ENCODE data around the gene KRTAP27-1. TPM values are rescaled to one million over a fixed set of nuclear protein-coding genes. Genes with fewer than 3 reads are reported as not detected.

The KRTAP27-1 gene, protein sequence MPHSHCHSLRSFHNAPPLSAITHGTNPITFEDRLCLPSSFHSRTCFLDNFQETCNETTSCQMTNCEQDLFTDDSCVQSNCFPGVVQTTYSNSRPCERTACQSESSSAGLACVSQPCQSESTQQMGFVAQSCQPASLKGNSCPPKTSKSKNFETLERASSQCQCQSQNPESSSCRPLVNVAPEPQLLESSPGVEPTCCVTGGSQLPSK
- not detected in 2 replicates for total RNA-seq (2014; rRNA removed; shearing (Covaris generic); ENCODE audit: low replicate concordance)

DNA sequence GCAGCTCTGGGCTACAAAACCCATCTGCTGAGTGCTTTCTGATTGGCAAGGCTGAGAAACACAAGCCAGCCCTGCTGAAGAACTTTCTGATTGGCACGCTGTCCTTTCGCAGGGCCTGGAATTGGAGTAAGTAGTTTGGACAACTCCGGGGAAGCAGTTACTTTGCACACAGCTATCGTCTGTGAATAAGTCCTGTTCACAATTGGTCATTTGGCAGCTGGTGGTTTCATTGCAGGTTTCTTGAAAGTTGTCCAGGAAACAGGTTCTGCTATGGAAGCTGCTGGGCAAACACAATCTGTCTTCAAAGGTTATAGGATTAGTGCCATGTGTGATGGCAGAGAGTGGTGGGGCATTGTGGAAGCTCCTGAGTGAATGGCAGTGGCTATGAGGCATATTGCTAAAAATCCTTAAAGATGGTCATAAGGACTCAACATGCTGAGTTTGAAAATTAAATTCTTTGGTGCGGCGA lies at the start of gene KRTAP27-1:
Gene KRTAP27-1 (minus strand): TSS at position 419 of the 469 bp plus-strand sequence. CDS start 26 bp downstream, at position 393.
- in situ Hi-C loops (cut with HindIII; ENCODE audit: low pct_unique_long_range_greater_than_20kb, low sequenced_read_pairs), result no loop called here
- DNase-seq (ENCODE audit: low read depth), result no peak

DNA sequence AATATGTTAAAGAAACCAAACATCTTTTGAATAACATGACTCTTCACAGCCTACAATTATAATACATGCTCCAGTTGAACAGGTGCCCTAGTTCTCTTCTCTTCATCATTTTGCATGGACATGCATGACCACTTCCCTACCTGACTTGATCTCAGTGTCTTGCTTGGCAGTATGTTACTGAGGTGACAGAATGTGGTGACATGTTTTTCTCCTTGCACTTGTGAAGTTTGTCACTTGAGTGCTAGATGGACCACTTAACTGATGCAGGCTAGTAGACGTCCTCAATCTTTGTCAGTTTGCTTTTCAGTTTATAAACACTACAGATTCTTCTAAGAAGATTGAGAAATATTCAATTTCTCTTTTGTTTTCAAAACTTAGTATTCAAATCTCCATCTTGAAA lies 44.7 kb upstream of the KRTAP27-1 start:
- no peak for DNase-seq (ENCODE audit: low read depth)
- in situ Hi-C loops (cut with HindIII; ENCODE audit: low pct_unique_long_range_greater_than_20kb, low sequenced_read_pairs), result no loop called here

DNA sequence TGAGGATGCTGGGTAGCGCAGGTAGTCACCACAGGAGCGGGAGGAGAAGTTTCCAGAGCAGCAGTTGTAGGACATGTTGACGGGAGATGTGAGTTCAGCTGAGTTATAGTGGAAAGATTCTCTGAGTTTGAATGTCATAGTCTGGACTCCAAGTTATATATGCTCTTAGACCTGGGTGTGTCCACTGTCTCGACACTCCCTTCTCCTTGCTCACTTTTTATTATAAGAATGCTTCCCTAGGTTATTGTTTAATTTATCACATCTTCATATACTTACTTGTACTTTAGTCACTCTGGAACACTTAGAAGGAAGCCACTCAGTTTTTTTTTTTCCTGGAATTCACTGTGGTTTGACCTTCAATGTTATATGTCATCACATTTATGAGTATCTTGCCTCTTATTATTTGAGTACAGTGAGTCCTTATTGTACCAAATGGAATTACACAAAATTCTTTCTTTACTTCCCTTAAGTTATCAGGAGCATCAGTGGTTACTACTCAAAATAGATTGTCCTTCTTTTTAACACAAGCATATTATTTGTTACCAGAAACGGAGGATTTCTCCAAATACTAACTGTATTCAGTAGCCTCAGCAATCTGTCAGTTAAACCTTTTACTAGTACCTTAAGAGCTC lies 34.8 kb upstream of the KRTAP27-1 start, which contains the start of gene KRTAP13-2:
Gene KRTAP13-2 (minus strand): TSS at position 133 of the 632 bp plus-strand sequence. CDS start 58 bp downstream, at position 75.
- no peak for DNase-seq (ENCODE audit: low read depth)
- in situ Hi-C loops (cut with HindIII; ENCODE audit: low pct_unique_long_range_greater_than_20kb, low sequenced_read_pairs), result no loop called here

DNA sequence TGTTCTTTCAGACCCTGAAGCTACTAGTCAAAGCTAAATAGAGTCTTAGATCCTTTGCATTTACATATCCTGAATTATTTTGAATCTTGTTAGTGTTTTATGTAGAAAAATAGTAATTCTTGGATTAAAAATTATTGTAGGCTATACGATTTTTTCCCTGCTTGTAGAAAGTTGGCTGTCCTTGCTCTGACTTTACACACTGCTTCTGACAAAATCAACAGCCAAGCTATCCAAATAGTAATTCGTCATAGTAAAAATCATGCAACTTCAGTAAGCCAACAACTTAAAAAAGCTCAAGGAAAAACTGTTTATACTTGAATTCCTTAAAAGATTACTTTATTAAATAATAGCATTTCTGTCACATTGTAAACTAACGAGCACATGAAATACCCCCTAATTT lies 18.4 kb upstream of the KRTAP27-1 start:
- DNase-seq (ENCODE audit: low read depth), result no peak
- in situ Hi-C loops (cut with HindIII; ENCODE audit: low pct_unique_long_range_greater_than_20kb, low sequenced_read_pairs), result no loop called here

DNA sequence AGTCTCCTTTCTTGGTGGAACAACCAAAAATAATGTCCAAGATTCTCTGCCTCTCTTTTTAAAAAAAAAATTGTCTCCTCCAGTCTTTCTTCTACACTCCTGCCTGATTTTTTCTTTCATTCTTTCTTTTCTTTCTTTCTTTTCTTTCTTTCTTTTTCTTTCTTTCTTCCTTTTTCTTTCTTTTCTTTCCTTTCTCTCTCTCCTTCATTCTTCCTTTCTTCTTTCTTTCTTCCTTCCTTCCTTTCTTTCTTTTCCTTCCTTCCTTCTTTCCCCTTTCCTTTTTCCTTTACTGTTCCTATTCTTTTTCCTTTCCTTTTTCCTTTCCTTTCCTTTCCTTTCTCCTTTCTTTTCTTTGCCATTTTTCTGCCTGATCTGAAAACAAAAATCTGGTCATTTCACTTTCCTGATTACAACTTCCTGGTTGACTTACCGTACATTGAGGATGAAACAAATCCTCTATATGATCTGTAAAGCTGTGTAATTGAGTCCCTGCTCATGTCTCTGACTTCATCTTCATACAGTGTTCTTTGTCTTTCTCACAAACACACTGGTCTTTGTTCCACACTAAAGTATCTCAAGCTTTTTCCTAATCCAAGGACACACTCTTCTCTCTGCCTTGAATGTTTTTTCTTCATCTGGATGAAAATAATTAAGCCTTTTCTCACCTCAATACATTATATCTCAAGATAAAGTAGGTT lies 17.0 kb upstream of the KRTAP27-1 start:
- in situ Hi-C loops (cut with HindIII; ENCODE audit: low pct_unique_long_range_greater_than_20kb, low sequenced_read_pairs), result no loop called here
- no peak for DNase-seq (ENCODE audit: low read depth)

DNA sequence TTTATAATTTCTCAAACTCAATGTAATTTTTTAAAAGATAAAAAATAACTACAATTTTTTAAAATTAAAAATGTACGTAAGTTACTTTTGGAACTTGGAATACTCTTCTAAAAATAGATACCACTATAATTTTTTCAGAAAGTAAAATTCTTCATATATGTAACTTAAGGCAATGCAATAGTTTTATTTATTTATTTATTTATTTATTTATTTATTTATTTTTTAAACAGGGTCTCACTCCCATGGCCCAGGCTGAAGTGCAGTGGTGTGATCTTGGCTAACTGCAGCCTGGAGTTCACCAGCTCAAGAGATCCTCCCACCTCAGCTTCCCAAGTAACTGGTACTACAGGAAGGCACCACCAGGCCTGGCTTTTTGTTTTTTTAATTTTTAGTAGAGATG lies 14.0 kb upstream of the KRTAP27-1 start:
- no peak for DNase-seq (ENCODE audit: low read depth)
- in situ Hi-C loops (cut with HindIII; ENCODE audit: low pct_unique_long_range_greater_than_20kb, low sequenced_read_pairs), result no loop called here

DNA sequence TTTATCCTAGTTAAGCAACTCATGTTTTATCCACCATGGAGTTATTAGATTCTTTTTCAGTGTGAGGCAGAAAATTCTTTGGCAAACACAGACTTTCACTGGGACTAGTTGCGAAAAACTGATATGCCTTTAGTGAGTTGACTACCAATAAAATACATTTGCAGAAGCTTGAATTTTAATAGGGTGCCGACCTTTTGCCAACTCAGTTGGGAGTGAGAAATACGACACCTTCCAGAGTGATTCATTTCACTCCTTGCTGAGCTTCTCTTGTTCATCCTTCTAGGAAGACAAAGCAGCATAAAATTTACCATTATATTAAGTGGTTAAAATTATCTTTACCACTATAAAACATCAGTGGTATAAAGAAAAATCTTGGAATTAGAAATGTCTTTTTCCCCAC lies 12.1 kb upstream of the KRTAP27-1 start:
- in situ Hi-C loops (cut with HindIII; ENCODE audit: low pct_unique_long_range_greater_than_20kb, low sequenced_read_pairs), result no loop called here
- DNase-seq (ENCODE audit: low read depth), result no peak

DNA sequence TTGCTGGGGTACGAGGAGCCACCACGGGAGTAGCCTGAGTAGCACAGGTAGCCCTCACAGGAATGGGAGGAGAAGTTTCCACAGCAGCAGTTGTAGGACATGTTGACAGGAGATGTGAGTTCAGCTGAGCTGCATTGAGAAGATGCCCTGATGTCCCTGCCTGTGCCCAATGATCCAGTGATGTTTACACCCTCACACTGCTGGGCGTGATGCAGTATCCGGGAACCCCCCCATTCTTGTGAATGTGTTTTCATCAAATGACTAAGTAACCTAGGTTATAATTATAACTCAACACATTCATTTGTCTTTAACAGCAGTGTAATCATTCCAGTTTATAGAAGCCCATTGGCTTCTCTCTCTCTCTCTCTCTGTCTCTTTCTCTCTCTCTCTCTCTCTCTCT lies 11.0 kb upstream of the KRTAP27-1 start, which contains the start of gene KRTAP23-1:
Gene KRTAP23-1 (minus strand): TSS at position 101 of the 400 bp plus-strand sequence. CDS start 0 bp downstream, at position 101.
- no peak for DNase-seq (ENCODE audit: low read depth)
- in situ Hi-C loops (cut with HindIII; ENCODE audit: low pct_unique_long_range_greater_than_20kb, low sequenced_read_pairs), result no loop called here

DNA sequence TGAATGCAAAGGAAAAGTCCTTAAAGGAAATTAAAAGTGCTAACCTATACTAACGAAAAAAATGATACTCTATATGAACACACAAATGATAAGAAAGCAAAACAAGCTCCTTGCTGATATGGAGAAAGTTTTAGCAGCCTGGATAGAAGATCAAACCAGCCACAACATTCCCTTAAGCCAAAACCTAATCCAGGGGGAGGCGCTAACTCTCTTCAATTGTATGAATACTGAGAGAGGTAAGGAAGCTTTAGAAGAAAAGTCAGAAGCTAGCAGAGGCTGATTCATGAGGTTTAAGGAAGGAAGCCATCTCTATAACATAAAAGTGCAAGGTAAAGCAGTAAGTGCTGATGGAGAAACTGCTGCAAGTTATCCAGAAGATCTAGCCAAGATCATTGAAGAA lies 7.5 kb upstream of the KRTAP27-1 start:
- DNase-seq (ENCODE audit: low read depth), result no peak
- in situ Hi-C loops (cut with HindIII; ENCODE audit: low pct_unique_long_range_greater_than_20kb, low sequenced_read_pairs), result no loop called here

DNA sequence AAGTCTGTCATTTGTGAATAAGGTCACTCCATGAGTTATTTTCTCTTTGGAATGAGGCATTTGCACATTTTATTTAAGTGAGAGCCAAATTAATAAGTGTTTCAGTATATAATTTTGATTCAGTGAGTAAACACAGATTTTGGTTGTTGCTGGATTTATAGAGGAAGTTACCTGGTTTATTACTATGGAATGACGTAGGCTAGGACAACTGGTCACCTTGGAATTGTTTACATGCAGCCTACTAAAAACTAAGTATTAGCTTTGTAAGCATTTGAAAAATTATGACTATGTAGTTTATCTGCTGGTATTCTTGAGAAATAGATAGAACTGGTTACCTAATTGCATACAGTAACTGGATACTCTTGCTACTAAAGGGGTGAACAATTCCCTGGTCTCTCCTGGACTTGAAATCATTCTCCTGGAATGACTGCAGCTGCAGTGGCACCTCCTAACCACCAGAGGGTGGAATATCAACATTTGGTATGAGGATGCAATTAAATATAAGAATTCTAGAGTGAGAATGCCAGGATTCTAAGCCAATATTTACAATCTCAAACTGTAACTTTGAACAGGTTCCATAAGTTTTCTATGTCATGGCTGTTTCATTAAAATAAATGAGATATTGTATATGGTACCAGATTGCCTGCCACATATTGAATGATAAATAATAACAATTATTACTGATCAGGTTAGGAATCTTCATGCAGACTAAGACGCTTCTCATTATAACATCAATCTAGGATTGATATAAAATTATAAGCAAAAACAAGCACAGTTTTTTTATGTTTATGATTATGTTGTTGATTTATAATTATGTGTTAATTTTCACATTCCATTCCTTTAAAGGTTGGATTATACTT lies 3.5 kb upstream of the KRTAP27-1 start:
- in situ Hi-C loops (cut with HindIII; ENCODE audit: low pct_unique_long_range_greater_than_20kb, low sequenced_read_pairs), result no loop called here
- peak; percentile 25 for DNase-seq (ENCODE audit: low read depth)

DNA sequence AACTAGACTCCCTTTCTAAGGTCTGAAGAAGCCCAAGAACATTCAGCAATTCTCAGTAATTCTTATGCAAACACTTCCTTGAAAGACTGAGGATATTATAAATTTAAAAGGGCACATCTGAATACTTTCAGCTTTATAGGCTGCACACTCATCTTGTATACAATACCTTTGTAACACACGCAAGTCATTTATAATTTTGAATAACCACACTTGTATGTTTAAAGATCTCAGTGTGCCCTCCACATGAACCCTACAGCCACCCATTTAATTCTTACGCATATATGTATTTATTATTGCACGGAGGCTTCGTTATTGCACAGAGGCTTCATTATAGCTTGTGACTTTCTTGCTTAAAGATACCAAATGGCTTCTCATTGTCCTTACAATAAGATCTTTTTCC lies 1.2 kb upstream of the KRTAP27-1 start:
- no peak for DNase-seq (ENCODE audit: low read depth)

DNA sequence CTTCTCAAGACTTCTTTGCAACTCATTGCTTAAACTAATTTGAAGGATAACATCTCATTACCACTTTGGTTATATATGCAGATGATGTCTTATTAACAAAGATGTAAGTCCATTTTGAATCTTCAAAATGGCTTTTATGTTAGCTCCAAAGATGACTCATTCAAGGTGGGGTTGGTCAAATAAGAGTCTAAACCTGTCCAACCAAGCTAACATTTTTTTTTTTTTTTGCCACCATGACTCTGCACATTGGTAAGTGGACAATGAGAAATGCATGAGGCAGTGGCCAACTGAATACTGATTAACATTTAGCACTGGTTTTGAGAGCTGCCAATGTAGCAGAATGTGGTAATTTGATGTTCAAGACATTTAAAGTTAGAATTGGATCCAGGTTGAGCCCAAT lies 278 bp upstream of the KRTAP27-1 start:
- in situ Hi-C loops (cut with HindIII; ENCODE audit: low pct_unique_long_range_greater_than_20kb, low sequenced_read_pairs), result no loop called here
- DNase-seq (ENCODE audit: low read depth), result peak; percentile 38

More for the DNA sequence above, 1.2 kb upstream of the KRTAP27-1 start:
- in situ Hi-C loops (cut with HindIII; ENCODE audit: low pct_unique_long_range_greater_than_20kb, low sequenced_read_pairs), result no loop called here

DNA sequence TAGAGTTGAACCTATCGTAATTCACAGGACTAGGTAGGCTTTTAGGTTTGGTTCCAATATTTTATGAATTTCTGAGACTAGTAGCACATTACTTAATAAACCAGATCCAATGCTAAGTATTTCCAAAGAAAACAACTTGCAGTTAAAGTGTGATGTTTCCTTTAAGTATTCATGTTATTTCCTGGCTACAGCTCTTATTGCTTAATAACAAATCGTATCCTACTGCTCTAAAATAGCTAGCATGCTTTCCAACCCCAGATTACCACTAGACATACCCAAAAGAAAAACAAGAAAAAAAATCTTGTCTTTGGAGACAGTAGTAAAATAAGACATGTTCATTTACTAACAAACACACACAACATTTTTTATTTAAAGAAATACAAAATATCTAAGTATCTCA lies 898 bp downstream of the KRTAP27-1 start:
- in situ Hi-C loops (cut with HindIII; ENCODE audit: low pct_unique_long_range_greater_than_20kb, low sequenced_read_pairs), result no loop called here

DNA sequence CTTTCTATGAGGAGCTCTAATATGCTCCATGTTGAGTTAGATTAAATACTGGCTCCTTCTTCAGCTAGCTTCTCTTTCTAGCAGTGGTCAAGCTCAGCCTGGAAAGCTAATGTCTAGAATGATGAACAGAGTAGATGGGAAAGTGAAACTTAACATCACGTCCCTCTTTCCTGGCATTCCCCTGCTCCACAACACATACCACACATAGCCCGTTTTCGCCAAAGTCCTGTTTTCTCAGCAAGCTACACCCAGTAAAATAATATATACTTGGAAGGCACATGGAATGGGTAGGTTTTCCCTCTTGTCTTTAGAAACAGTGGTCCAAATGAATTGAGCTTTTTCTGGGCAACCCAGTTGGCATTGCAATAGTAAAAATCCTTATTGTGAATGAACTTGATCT lies 3.8 kb downstream of the KRTAP27-1 start:
- in situ Hi-C loops (cut with HindIII; ENCODE audit: low pct_unique_long_range_greater_than_20kb, low sequenced_read_pairs), result no loop called here
- DNase-seq (ENCODE audit: low read depth), result no peak

More for the DNA sequence above, 898 bp downstream of the KRTAP27-1 start:
- no peak for DNase-seq (ENCODE audit: low read depth)

DNA sequence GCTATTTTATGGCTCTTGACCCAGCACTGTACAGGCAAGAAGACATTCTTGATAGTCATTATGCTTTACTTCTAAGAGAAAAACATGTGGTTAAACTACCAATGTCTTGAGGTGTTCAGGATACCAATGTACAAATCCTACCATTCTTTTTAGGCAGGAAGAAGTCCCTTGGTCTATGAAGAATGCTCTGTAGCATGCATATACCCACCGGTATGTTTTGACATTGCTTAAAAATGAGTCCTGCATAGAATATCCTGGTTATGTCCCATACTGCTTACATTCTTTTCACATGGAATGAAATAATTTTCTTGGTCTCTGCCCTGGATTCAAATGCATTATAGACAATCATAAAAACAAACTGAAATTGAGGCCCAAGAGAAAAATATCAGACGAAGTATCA lies 4.8 kb downstream of the KRTAP27-1 start:
- in situ Hi-C loops (cut with HindIII; ENCODE audit: low pct_unique_long_range_greater_than_20kb, low sequenced_read_pairs), result no loop called here
- DNase-seq (ENCODE audit: low read depth), result no peak

DNA sequence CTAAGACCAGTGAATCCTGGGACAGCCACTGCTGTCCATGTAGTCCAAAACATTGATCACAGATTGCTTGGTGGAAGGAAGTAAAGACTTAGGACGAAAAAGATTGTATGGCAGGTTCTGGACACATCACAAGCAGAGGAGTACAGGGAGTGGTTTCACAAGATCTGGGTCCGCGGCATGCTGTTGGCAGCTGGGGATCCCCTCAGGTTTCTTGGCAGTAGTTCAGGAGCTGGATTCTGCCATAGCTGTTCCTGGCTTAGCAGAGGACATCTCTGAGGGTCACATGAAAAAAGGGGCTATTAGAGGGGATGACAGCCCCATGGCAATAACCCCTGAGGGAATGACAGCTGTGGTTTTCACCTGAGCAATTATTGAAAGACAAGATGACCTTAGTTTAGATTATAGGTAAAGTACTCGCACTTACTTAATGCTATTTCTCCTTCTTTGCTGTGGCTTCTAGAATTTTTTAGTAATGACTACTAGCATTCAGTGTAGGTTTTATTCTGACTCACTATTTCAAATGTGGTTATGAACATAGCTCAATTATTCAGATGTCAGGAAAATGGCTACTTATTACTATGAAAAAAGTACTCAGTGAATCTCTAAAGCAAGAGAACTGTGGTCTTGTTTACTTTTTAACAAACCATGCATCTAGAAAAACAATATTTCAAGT lies 8.2 kb downstream of the KRTAP27-1 start:
- no peak for DNase-seq (ENCODE audit: low read depth)
- in situ Hi-C loops (cut with HindIII; ENCODE audit: low pct_unique_long_range_greater_than_20kb, low sequenced_read_pairs), result no loop called here

DNA sequence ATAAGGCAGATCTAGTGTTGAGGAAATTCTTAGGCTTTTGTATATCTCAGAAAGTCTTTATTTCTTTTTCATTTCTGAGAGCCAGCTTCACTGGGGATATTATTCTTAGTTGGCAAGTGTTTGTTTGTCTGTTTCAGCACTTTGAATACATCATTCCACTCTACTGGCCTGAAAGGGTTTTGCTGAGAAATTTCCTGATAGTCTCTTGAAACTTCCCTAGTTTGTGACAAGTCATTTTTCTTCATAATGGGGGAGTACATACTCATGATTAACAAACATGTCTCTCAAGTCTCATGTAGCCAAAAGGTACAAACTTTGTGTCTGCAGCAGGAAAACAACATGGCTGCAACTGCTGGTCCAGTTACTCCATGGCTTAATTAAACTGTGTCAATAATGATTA lies 11.1 kb downstream of the KRTAP27-1 start:
- DNase-seq (ENCODE audit: low read depth), result no peak
- in situ Hi-C loops (cut with HindIII; ENCODE audit: low pct_unique_long_range_greater_than_20kb, low sequenced_read_pairs), result no loop called here

DNA sequence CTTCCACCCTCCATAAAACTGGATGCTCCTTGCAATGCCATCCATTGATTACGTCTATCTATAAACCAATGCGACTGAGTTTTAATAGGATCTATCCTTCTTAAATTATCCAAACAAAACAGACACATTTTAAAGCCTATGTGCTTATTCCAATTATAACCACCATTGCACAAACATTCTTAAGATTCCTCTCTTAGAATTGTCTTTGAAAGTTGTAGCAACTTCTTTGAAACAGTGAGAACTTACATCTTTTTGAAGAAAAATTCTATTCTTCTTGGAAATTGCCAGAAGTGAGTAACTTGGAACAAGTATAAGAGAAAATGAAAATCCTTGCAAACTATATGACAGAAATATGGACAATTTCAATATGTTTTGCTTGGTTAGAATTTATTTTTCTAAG lies 17.3 kb downstream of the KRTAP27-1 start, which contains the start of gene KRTAP26-1:
Gene KRTAP26-1 (minus strand): TSS at position 101 of the 400 bp plus-strand sequence. CDS start 280 bp downstream, outside the sequence.
- in situ Hi-C loops (cut with HindIII; ENCODE audit: low pct_unique_long_range_greater_than_20kb, low sequenced_read_pairs), result no loop called here

More for the DNA sequence above, 17.3 kb downstream of the KRTAP27-1 start, which contains the start of gene KRTAP26-1:
- DNase-seq (ENCODE audit: low read depth), result no peak

Measured in Caki2 (cell line).